AG09309 (cell line): ENCODE results near the gene RPP30.

Source experiments
- DNase-seq: peaks from one replicate; pipeline ENCODE4 v3.0.0-alpha.2; 2010; ENCODE audit warnings: low read depth
- H3K4me3 ChIP-seq: 2 replicates; pipeline ENCODE4 v1.5.1; 2011; ENCODE audit warnings: mild to moderate bottlenecking, low read depth, low read length, moderate library complexity; ENCODE audit not compliant: control insufficient read depth
- TF ChIP-seq, protein P1 (sequence below): IDR thresholded peaks from 2 replicates; pipeline ENCODE4 v1.5.1; 2011; ENCODE audit warnings: mild to moderate bottlenecking, low read depth, low read length, inconsistent platforms; ENCODE audit not compliant: insufficient read depth, control insufficient read depth; ENCODE audit errors: missing control alignments

Gene RPP30

DNA sequence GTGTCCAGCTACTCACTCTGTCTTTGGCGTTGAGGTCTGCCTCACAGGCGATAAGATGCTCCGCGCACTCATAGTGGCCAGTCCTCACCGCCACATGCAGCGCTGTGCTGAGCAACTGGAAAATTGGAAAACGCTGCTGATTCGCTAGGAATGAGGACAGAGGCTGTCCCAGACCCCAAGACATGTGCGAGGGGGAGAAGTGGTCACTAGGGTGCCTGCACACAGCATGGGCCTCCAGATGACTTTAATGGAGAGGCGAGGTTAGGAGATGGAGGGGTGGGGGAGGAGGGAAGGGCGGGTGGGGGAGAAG lies 43.9 kb downstream of the RPP30 start:
- H3K4me3 ChIP-seq = no peak overlapping the region
- no peak for DNase-seq
- TF ChIP-seq, protein P1, sequence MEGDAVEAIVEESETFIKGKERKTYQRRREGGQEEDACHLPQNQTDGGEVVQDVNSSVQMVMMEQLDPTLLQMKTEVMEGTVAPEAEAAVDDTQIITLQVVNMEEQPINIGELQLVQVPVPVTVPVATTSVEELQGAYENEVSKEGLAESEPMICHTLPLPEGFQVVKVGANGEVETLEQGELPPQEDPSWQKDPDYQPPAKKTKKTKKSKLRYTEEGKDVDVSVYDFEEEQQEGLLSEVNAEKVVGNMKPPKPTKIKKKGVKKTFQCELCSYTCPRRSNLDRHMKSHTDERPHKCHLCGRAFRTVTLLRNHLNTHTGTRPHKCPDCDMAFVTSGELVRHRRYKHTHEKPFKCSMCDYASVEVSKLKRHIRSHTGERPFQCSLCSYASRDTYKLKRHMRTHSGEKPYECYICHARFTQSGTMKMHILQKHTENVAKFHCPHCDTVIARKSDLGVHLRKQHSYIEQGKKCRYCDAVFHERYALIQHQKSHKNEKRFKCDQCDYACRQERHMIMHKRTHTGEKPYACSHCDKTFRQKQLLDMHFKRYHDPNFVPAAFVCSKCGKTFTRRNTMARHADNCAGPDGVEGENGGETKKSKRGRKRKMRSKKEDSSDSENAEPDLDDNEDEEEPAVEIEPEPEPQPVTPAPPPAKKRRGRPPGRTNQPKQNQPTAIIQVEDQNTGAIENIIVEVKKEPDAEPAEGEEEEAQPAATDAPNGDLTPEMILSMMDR = no peak

DNA sequence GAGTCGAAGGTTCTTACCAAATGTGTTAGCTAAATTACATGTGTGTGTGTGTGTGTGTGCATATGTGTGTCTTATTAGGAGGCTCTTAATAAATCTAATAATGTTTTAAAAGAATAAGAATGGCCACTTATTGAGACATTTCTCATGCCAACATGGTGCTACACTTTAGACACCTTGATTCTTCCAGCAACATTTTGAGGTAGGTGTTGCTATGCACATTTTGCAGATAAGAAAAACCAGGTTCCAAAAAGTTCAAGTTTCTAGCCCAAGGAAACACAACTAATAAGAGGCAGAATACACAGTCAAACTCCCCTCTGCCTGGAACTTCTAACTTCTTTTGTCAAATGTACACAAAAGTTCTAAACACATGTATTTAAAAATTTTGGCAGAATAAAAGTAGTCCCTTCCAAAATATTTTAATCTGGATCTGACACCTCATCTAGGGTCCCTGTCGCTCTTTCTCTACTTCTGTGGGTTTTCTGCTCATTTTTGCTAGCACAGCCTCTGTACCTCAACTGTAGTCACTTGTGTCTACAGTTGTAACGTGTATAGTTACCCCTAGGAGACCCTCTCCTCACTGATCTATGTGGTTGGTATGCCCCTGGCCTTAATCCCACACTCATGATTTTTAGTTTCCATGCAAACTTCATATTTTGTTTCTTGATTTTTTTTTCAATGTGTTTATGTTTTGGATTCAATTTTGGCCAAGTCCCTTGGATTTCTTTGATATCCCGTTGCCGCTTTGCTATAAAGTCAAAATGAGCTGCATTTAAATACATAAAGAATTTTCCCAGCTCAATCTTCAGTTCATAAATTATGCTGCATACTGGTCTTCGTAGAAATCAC lies 44.8 kb downstream of the RPP30 start:
- DNase-seq = no peak
- no peak overlapping the region for H3K4me3 ChIP-seq
- TF ChIP-seq, protein P1 = no peak

DNA sequence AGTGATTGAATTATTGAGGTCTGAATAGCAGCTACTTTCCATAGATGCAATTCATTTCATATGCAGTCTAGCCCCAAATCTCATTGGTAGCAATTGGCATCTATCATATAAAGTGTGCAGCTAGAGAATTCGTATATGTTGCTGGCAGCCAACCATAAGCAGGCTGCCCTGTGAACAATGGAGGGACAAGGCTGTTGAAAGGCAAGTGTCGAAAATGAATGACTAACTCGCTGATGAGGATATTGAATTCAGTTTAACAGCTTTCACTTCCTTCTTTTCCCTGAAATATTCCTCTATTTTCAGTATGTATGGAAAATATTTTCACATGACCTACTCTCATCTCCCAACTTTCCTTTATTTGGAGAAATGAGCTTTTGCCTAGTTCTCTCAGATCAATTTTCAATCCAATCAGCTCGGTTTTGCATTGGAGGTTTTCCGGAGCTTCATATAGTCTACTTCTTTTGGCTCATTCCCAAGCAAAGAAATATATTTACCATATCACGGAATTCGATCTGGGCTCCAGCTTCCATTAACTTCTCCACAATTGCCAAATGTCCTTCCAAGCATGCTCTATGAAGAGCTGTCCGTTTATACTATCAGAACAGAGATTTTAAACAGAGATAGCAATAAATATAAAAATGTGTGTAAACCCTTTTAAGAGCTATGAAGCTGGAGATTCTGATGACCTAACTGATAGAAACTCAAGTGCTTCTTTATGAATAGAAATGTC lies 45.6 kb downstream of the RPP30 start:
- TF ChIP-seq, protein P1 = no peak
- no peak for DNase-seq
- H3K4me3 ChIP-seq = no peak overlapping the region

DNA sequence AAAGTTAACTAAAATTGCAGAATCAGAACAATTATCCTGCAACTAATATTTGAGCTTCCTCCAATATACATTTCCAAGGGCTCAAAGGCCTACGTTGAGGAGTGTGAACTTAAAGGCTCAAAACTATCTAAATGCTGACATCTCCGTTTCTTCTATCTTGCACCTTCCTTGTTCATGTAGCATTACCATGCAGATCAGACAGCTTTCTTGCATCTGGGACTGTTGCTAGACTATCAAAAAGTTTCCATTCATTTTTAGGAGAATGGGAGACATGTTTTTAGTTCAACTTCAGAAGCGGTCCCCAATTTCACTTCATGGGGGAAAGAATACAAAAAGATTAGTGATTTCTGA lies 46.2 kb downstream of the RPP30 start:
- no peak for DNase-seq
- H3K4me3 ChIP-seq = no peak overlapping the region
- TF ChIP-seq, protein P1 = no peak

DNA sequence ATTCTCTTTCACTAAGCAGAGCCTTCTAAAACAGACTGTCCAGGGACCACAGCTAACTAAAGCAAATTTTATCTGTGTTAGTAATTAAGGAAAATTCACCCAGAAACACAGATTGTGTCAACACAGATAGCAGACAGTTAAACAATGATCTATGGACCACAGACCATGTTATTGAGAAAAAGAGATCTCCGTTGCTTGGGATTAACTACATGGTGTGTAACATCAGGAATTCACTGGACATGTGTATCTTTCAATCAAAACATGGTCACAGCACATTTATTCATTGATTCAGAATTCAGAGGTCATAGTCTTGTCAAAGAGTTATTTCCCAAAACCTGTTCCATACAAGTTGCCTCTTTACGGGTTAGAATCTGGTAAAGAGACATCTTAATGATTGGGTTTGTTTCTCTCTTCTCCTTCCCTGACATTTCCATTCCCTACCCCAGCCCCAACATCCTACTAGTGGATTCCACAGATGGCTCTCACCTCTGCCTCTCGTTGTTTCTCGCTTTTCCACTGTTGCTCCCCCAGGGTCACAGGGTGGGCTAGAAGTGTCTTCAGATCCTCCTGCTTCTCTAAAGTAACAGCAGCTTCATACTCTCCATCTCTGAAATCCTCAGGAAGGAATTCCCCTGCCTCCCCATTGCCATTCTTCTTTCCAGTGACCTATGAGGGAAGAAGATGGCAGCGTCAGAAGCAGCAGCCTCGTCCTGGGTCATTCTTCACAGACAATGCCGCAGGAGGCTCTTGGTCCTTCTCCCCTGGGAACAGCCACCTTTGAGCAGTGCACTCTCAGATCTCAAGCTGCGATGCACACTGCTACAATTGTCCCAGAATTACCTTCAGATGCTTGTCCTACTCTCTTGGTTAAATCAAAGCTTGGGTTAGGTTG lies 48.2 kb downstream of the RPP30 start:
- TF ChIP-seq, protein P1 = no peak

DNA sequence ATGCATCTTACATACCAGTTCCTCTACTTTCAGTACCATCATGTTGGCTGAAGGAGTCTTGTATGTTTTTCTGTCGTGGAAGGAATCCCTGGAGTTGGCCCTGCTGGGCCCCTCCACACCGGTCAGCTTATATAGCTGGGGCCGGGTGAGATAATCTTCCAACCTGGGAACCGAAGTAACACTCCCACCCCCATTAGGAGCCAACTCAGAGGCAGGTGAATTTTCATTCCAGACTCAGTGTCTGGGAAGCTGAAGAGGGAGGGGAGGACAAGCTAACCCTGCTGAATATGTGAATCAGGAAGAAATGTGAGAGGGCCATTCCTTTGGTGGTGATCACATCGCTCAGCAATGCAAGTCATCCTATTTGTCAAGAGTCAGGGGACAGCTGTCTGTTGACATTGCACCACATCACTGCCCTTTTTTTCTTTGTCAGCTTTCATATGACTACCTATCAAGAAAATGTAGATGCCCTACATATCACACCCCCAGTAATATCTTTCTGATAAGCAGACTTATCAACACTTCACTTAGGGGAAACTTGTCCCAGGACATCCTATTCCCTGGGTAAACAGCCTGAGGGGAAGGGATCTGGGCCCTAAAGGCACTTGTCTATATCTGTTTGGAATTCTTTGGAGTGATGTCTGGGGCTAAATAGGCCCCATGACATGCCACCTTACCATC lies 49.4 kb downstream of the RPP30 start, which contains the start of gene ANKRD1:
Gene ANKRD1 (minus strand): TSS at position 102 of the 681 bp plus-strand sequence. CDS start 60 bp downstream, at position 42.
- peak; percentile 42 for DNase-seq
- TF ChIP-seq, protein P1 = no peak
- no peak within 1 kb of the TSS for H3K4me3 ChIP-seq

More for the DNA sequence above, 48.2 kb downstream of the RPP30 start:
- no peak for DNase-seq
- H3K4me3 ChIP-seq = no peak overlapping the region
